NCI-H1092 (cell line): Measurements from ENCODE around the gene FAM184B.

Experiments
- DNase-seq: peaks from one replicate; lab custom pipeline; 2025; lab: John Stamatoyannopoulos, UW

The FAM184B gene

DNA sequence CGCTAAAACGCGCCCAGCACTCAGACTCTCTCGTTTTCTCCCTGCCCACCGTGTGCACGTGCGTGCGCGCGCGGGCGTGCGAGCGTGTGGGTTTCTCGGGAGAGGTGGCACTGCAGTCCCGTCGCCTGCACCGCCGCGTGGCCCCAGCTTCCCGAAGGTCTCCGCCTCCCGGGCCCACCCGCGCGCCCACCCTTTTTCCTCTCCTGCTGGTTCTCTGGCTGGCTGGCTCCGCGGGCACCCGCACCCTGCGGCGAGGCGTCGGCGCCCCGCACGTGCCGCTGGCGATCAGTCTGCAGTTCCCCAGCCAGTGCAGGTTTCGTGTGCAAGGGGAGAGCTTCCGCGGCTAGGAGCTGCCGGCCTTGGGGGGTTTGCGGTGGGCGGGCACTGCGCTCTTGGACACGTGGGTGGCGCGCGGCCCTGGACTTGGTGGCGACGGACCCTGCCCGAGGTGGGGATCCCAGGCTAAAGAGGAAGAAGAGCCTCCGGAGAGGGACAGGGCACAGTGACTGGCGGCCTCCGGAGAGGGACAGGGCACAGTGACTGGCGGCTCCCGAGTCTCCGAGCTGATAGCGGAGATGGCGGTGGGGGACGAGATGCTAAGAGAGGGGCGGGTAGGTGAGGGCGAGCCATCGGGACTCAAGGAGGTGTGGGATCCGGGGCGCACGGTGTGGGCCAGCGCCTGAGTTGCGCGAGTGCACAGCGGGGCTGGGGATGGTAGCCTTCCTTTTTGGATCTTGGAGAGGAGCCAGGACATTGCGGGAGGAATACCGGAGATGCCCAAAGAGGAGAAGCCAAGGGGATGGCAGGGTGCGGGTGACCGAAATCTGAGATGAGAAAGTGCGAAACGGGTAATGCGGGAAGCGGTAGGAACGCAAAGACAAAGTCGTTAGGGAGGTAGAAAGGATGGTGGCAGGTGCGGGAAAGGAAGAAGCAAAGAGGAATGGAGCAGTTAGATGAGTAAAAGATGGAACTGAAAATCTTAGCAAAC is at the start of gene FAM184B:
FAM184B (minus strand) TSS at position 322 of the 988 bp plus-strand sequence. CDS start 322 bp downstream, outside the sequence.
- no peak for DNase-seq

DNA sequence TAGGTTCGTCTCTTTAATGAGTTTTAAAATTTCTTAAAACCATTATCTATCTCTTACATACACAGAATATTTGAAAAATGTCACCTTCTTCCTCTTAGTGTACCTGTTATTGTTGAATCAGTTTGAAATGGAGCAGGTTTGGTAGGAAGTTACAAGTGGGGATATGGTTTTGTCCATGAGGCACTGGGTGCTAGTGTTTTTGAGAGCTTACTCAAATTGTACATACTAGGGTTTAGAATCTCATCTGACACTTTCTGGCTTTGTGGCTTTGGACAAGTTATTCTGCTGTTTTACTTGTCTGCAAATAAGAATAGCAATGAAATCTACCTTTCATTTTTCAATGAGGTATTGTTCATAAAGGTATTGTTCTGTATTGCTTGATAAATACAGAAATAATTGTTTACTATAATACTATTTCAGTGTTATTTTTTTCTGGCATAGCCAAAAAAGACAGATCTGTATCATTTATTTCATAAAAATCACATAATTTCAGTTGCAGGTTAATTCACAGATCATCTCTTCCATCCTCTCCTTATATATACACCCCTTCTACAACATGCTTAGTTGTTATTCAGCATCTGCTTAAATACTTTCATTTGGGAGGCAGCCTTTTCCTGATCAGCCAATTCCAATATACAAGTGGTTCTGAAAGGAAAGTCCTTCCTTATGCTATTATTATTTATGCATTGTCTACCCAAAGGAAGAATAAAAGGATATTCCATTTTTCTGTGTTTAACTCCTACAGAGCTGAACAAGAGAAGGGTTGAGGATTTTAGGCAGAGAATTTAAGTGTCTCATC is 42.6 kb upstream of the FAM184B start:
- no peak for DNase-seq

- DNase-seq, result peak; percentile 16
Measured at GRCh38 chr4:17817027-17817426, 35.6 kb upstream of the FAM184B start.

DNA sequence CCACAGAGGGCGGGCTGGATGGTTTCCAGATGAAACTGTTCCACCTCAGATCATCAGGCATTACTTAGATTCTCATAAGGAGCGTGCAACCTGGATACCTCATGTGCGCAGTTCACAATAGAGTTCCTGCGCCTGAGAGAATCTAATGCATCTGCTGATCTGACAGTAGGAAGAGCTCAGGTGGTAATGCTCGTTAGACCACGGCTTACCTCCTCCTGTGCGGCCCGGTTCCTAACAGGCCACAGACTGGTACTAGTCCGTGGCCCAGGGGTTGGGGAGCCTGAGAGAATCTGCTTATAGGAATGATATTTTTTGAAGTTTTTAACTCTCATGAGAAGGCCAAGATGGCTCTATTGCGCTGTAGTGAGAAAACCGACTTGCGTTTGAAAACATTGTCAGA is 34.7 kb upstream of the FAM184B start:
- no peak for DNase-seq

DNA sequence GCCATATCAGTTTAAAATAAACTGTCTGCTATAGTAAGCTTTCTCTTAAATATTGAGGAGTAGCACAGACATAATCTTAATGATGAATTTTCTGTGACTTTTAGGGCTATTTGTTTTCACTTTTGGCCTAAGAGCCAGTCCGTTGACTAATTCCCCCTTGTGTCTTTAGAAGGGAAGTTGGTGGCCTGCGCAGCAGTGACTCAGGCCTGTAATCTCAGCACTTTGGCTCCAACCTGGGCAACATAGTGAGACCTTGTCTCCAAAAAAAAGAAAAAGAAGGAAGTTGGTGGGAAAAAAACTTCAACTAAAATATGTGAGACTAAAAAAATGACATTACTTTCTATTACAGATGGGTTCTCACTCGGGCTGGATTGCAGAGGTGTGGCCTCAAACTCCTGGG is 32.7 kb upstream of the FAM184B start:
- DNase-seq, result no peak

DNA sequence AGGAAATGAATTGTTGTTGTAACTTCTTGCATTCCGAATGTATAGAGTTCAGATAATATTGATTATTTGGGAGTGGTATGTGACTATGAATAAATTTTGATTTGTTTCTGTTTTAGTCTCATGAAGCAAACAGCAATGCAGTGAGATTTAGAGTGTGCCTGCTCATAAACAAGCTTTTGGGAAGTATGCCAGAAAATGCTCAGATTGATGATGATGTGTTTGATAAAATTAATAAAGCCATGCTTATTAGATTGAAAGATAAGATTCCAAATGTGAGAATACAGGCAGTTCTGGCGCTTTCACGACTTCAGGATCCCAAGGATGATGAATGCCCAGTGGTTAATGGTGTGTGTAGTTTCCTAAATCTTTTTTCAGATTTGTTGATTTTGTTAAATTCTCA is 31.4 kb upstream of the FAM184B start:
- no peak for DNase-seq

GRCh38 chr4:17812125-17812524 is 30.7 kb upstream of the FAM184B start:
- DNase-seq, result no peak

GRCh38 chr4:17811078-17811603 is 29.7 kb upstream of the FAM184B start:
- DNase-seq, result peak; percentile 43

GRCh38 chr4:17810260-17811077 is 29.0 kb upstream of the FAM184B start, which contains the start of the genes DCAF16 and NCAPG:
Gene DCAF16, minus strand, starts transcription at chr4:17810757. Its CDS starts 6,616 bp downstream, at chr4:17804141.
Gene NCAPG, plus strand, starts transcription at chr4:17810979. Its CDS starts 99 bp downstream, at chr4:17811078.
- peak; percentile 99 for DNase-seq

GRCh38 chr4:17809667-17810066 is 28.2 kb upstream of the FAM184B start:
- DNase-seq, result no peak

GRCh38 chr4:17807446-17807845 is 26.0 kb upstream of the FAM184B start:
- DNase-seq, result no peak

- DNase-seq, result no peak
Measured at GRCh38 chr4:17805580-17806155, 24.2 kb upstream of the FAM184B start.

GRCh38 chr4:17797808-17798207 is 16.4 kb upstream of the FAM184B start:
- no peak for DNase-seq

DNA sequence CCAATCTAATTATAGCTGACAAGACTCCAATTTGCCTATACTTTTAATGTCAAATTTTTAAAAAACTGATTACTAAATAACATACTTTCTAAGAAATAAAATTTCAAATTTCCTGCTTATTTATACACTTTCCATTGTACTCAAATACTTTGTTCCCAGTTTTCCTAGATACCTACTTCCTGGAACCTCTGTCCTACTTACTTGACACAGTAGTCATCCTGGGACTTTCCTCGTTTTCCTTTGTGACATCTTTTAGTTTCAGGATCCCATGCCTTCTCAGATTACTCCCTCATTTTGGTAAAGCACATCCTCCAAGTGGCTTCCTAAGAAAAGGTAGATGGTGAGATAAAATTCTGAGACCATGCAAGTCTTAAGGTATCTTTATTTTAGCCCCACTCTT is 13.3 kb upstream of the FAM184B start:
- no peak for DNase-seq

DNA sequence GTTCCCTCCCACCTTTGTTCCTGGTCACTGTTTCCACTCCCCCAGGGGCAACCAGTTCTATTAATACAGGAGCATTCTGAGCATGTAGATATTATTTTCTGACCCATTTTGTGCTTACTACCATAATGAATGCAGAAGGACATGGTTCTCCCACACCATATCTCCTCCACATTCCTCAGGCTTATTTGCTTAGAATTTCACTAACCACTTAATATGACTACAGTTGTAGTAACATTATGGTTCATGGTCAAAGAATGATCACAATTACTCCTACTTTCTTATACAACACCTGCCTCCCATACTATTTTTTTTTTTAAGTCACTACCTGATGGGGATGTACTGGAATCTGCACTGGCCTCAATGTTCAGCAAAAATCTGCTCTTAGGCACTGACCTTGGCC is 7.5 kb upstream of the FAM184B start:
- DNase-seq, result no peak

GRCh38 chr4:17787315-17787714 is 5.9 kb upstream of the FAM184B start:
- DNase-seq, result no peak

DNA sequence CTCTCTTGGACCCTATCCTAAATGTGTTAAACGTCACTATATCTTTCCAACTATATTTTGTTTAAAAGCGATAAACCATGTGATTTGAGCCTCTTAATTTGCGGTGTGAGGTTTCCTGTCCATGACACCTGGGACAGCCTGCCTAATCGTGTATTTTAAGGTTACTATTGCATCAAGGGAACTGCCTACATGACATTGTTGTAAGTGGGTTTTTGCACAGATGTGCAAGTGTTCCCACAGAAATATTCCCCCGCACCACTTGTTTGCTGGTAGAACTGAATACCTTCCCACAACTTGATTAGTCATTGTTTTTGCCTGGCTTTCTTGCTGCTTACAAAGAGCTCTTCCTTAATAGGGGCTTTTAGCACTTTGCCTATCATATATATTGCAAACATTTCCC is 5.1 kb upstream of the FAM184B start:
- DNase-seq, result no peak

DNA sequence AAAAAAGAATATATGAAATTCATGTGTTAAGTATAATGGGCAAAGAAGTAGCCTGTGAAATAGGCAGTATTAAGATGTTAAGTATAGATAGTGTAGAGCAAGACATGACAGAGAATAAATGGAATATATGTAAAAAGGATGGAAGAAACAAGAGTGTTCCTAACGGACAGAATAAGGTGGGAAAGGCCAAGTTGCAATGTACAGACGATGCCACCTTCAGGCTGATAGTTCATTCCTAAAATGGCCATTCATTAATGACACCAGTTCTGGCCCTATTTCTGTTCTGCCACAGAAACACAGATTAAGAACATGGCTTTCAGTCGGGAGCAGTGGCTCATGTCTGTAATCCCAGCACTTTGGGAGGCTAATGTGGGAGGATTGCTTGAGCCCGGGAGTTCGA is 4.4 kb upstream of the FAM184B start:
- DNase-seq, result no peak

GRCh38 chr4:17780501-17781299 is 721 bp downstream of the FAM184B start:
- peak; percentile 69 for DNase-seq

DNA sequence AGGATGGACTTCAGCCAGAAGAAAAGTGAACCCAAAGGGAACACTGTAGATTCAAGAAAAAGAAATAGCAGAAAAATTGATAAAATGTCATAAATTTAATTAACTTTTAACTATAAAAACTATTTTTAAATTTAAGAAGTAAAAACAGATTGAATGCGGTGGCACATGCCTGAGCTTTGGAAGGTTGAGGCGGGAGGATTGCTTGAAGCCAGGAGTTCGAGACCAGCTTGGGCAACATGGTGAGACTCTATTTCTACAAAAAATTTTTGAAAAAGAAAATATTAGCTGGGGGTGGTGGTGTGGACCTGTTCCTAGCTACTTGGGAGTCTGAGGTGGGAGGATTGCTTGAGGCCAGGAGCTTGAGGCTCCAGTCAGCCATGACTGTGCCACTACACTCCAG is 3.0 kb downstream of the FAM184B start:
- no peak for DNase-seq
